Tibial nerve (tissue), 3 donors: ENCODE results near the gene PXDN.

Experiments
- CTCF ChIP-seq, 5 experiments: fragments of 200-600 bp in 3 of 5; fragments of 450-650 bp in 2 of 5; sonication (generic) in 3 of 5; IDR thresholded peaks; one replicate each; pipeline ENCODE4 v1.5.1; 2016 to 2019; ENCODE audit warnings: antibody characterized with exemption in 5 of 5, mild to moderate bottlenecking in 3 of 5, moderate library complexity in 2 of 5
- POLR2A ChIP-seq, 2 donors: fragments of 450-650 bp; IDR thresholded peaks; one replicate each; pipeline ENCODE4 v1.6.1; 2017; ENCODE audit warnings: antibody characterized with exemption in 2 of 2, mild to moderate bottlenecking in 2 of 2, moderate library complexity in 2 of 2

- TF ChIP-seq CTCF (IDR thresholded peaks at IDR 0.05), result no peak
- no peak for TF ChIP-seq POLR2A (IDR thresholded peaks at IDR 0.05)
Measured at GRCh38 chr2:1774929-1775328, 30.6 kb upstream of the PXDN start.
